HCT116 (cell line): ENCODE data around the gene GRIP2. TPM values are rescaled to one million over a fixed set of nuclear protein-coding genes. Genes with fewer than 3 reads are reported as not detected.

ENCODE experiments used
- ATAC-seq: fragments of 200-7000 bp; cut with Tn5 transposase; 2 replicates; pipeline ENCODE4 v1.9.1; 2020; ENCODE audit warnings: mild to moderate bottlenecking, moderate library complexity
- BruUV-seq: library from RNA; stranded (reverse); fragments of 400-500 nt; replicated peaks from 2 replicates; lab custom pipeline; 2021; lab: Mats Ljungman, UMichigan
- CTCF ChIA-PET: fragments of 300-600 bp; sonication (Branson Sonifier 250); formaldehyde crosslinking; loops from one replicate; lab custom pipeline; 2021; ENCODE audit warnings: antibody characterized with exemption; lab: Charles Lee
- POLR2A ChIA-PET: fragments of 300-600, 350-600 bp; sonication (Branson Sonifier 250); formaldehyde crosslinking; loops from one replicate; lab custom pipeline; 2021; ENCODE audit warnings: antibody characterized with exemption; lab: Charles Lee
- RAD21 ChIA-PET, 2 experiments: fragments of 300-600 bp; sonication (Branson Sonifier 250); formaldehyde crosslinking; loops; one replicate each; lab custom pipeline; 2023; ENCODE audit warnings: low total read pairs in 2 of 2; ENCODE audit not compliant: uncharacterized antibody in 2 of 2, unreplicated experiment in 2 of 2, low non-redundant PET in 1 of 2; lab: Charles Lee
- DNase-seq: peaks from one replicate; pipeline ENCODE4 v3.0.0-alpha.2; 2010; ENCODE audit warnings: low read depth, low spot score
- H2AFZ ChIP-seq: fragments of 200-600 bp; shearing (Covaris generic), sonication (generic); 2 replicates; pipeline ENCODE4 v1.6.1; 2017; ENCODE audit warnings: low read depth, mixed run types, mixed read lengths, antibody characterized with exemption, low read length; ENCODE audit not compliant: poor library complexity, severe bottlenecking
- H3K27ac ChIP-seq: 2 replicates; pipeline ENCODE4 v1.5.1; 2012; ENCODE audit warnings: low read depth, low read length
- H3K27me3 ChIP-seq: fragments of 200-600 bp; sonication (generic); 2 replicates; pipeline ENCODE4 v1.6.1; 2016; ENCODE audit warnings: mixed run types, low read length, mixed read lengths; ENCODE audit not compliant: insufficient read depth
- H3K36me3 ChIP-seq, 2 experiments: fragments of 200-500 bp in 1 of 2; fragments of 200-600 bp in 1 of 2; sonication (Bioruptor generic) in 1 of 2; sonication (generic) in 1 of 2; 2 replicates each; pipeline versions ENCODE4 v1.5.1 to v1.6.1; 2014 to 2016; ENCODE audit warnings: low read length in 2 of 2, inconsistent platforms in 1 of 2, mixed read lengths in 1 of 2, mixed run types in 1 of 2; ENCODE audit not compliant: insufficient read depth in 2 of 2, control insufficient read depth in 1 of 2
- H3K4me1 ChIP-seq, 2 experiments: fragments of 200-600 bp in 1 of 2; sonication (generic) in 1 of 2; 2 replicates each; pipeline versions ENCODE4 v1.5.1 to v1.6.1; 2012 to 2017; ENCODE audit warnings: low read length in 2 of 2, inconsistent platforms in 1 of 2, mild to moderate bottlenecking in 1 of 2, mixed read lengths in 1 of 2, mixed run types in 1 of 2, moderate library complexity in 1 of 2; ENCODE audit not compliant: insufficient read depth in 2 of 2, control insufficient read depth in 1 of 2
- H3K4me2 ChIP-seq: fragments of 200-600 bp; sonication (generic); 2 replicates; pipeline ENCODE4 v1.6.1; 2017; ENCODE audit warnings: mixed run types, low read length, mixed read lengths
- H3K4me3 ChIP-seq, 2 experiments: fragments of 200-600 bp in 1 of 2; sonication (generic) in 1 of 2; replicated peaks in 1 of 2; 2 replicates each; pipeline ENCODE4 v1.5.1; 2011 to 2016; ENCODE audit warnings: low read length in 2 of 2, control low read depth in 1 of 2, low read depth in 1 of 2, mild to moderate bottlenecking in 1 of 2, mixed read lengths in 1 of 2, mixed run types in 1 of 2
- H3K79me2 ChIP-seq: fragments of 200-600 bp; sonication (generic); 2 replicates; pipeline ENCODE4 v1.6.1; 2017; ENCODE audit warnings: mild to moderate bottlenecking, mixed run types, low read length, moderate library complexity, mixed read lengths; ENCODE audit not compliant: insufficient read depth
- H3K9ac ChIP-seq: fragments of 200-600 bp; sonication (generic); 2 replicates; pipeline ENCODE4 v1.6.1; 2016; ENCODE audit warnings: low read length, mixed read lengths
- H3K9me2 ChIP-seq: fragments of 200-600 bp; sonication (generic), shearing (Covaris generic); 2 replicates; pipeline ENCODE4 v1.6.1; 2017; ENCODE audit warnings: mixed run types, mild to moderate bottlenecking, moderate library complexity; ENCODE audit not compliant: insufficient read depth
- H3K9me3 ChIP-seq, 2 experiments: fragments of 200-500 bp in 1 of 2; fragments of 200-600 bp in 1 of 2; sonication (Bioruptor generic) in 1 of 2; sonication (generic) in 1 of 2; 2 replicates each; pipeline ENCODE4 v1.6.1; 2014 to 2017; ENCODE audit warnings: low read length in 2 of 2, mixed read lengths in 2 of 2, inconsistent platforms in 1 of 2, low read depth in 1 of 2, mild to moderate bottlenecking in 1 of 2, mixed run types in 1 of 2, moderate library complexity in 1 of 2; ENCODE audit not compliant: control insufficient read depth in 1 of 2, insufficient read depth in 1 of 2
- H4K20me1 ChIP-seq: fragments of 200-600 bp; sonication (generic), shearing (Covaris generic); 2 replicates; pipeline ENCODE4 v1.6.1; 2017; ENCODE audit warnings: mixed run types, mild to moderate bottlenecking, moderate library complexity; ENCODE audit not compliant: insufficient read depth
- ATF3 ChIP-seq: IDR thresholded peaks from 2 replicates; pipeline ENCODE4 v1.6.1; 2012
- ELF1 ChIP-seq: IDR thresholded peaks from 2 replicates; pipeline ENCODE4 v1.6.1; 2012; ENCODE audit warnings: low read depth, borderline replicate concordance
- EZH2 ChIP-seq: fragments of 200-600 bp; sonication (generic); IDR thresholded peaks from 2 replicates; pipeline ENCODE4 v1.6.1; 2017; ENCODE audit warnings: antibody characterized with exemption, mixed run types
- MAX ChIP-seq: IDR thresholded peaks from 2 replicates; pipeline ENCODE4 v1.6.1; 2012
- POLR2A ChIP-seq: IDR thresholded peaks from 2 replicates; pipeline ENCODE4 v1.7.0; 2011; ENCODE audit warnings: borderline replicate concordance; ENCODE audit not compliant: insufficient read depth, insufficient read length; ENCODE audit errors: extremely low read depth
- RAD21 ChIP-seq: IDR thresholded peaks from 2 replicates; pipeline ENCODE4 v1.6.1; 2012; ENCODE audit warnings: low read depth, mild to moderate bottlenecking
- SP1 ChIP-seq: IDR thresholded peaks from 2 replicates; pipeline ENCODE4 v1.6.1; 2012; ENCODE audit warnings: low read depth
- TCF7L2 ChIP-seq: IDR thresholded peaks from 2 replicates; pipeline ENCODE4 v1.7.0; 2011; ENCODE audit warnings: borderline replicate concordance, inconsistent platforms; ENCODE audit not compliant: insufficient read depth, insufficient read length; ENCODE audit errors: extremely low read depth
- YY1 ChIP-seq: IDR thresholded peaks from 2 replicates; pipeline ENCODE4 v1.6.1; 2011; ENCODE audit warnings: low read length, low read depth, moderate library complexity, mild to moderate bottlenecking; ENCODE audit not compliant: insufficient replicate concordance; ENCODE audit errors: extremely low read depth
- ZFX ChIP-seq: fragments of 450-650 bp; IDR thresholded peaks from 2 replicates; pipeline ENCODE4 v1.6.1; 2017
- ZNF274 ChIP-seq: fragments of 200-500 bp; sonication (Bioruptor generic); IDR thresholded peaks from 2 replicates; pipeline ENCODE4 v1.6.1; 2014; ENCODE audit warnings: mild to moderate bottlenecking, low read depth, low read length, inconsistent platforms
- intact Hi-C: fragments of 100-400 bp; cut with micrococcal nuclease; formaldehyde crosslinking; loops from 2 replicates; pipeline ENCODE4 v1.10.0; 2022
- total RNA-seq: library from RNA; stranded (reverse); gene quantifications from one replicate; pipeline ENCODE4 v1.2.1, GENCODE V29; 2021; ENCODE audit not compliant: unreplicated experiment
- TF ChIP-seq, protein P1 (sequence below), 3 experiments: fragments of 200-600 bp in 1 of 3; sonication (generic) in 1 of 3; IDR thresholded peaks in 2 of 3; conservative IDR thresholded peaks in 1 of 3; 2 replicates each; pipeline ENCODE4 v1.5.1; 2012 to 2017; ENCODE audit warnings: low read depth in 2 of 3, low read length in 2 of 3, antibody characterized with exemption in 1 of 3, borderline replicate concordance in 1 of 3, control low read depth in 1 of 3, mild to moderate bottlenecking in 1 of 3, mixed read lengths in 1 of 3, mixed run types in 1 of 3, moderate library complexity in 1 of 3; ENCODE audit not compliant: insufficient read depth in 1 of 3

GRIP2 gene
- total RNA-seq, 1 experiment from 2014 or later, result 0.34 TPM

- BruUV-seq, result no TSS peak
- intact Hi-C loops, result no loop called here
- DNase-seq (no peak), ATAC-seq (no peak)
- Histone ChIP-seq H3K27me3 (no peaks in the 10 kb centered on the region), H3K4me2 (no peak overlapping the region), H4K20me1 (no peaks in the 10 kb centered on the region), H3K9me2 (no peaks in the 10 kb centered on the region), H3K4me1 (peaks cover 0 to 2% of the 10 kb centered on the region in 2 experiments; a peak in 2 of 4 replicates), H3K79me2 (no peaks in the 10 kb centered on the region), H3K27ac (no peak overlapping the region), H3K36me3 (peaks cover 11 to 15% of the 10 kb centered on the region in 2 experiments; a peak in 3 of 4 replicates), H3K4me3 (no peak overlapping the region), H2AFZ (no peak overlapping the region), H3K9ac (no peak overlapping the region), H3K9me3 (no peaks in the 10 kb centered on the region)
- TF ChIP-seq MAX (no peak), POLR2A (no peak), ZNF274 (no peak), TCF7L2 (no peak), SP1 (no peak), ZFX (no peak), ATF3 (no peak), YY1 (no peak), RAD21 (no peak), ELF1 (no peak), EZH2 (no peak)
- TF ChIP-seq, protein P1, sequence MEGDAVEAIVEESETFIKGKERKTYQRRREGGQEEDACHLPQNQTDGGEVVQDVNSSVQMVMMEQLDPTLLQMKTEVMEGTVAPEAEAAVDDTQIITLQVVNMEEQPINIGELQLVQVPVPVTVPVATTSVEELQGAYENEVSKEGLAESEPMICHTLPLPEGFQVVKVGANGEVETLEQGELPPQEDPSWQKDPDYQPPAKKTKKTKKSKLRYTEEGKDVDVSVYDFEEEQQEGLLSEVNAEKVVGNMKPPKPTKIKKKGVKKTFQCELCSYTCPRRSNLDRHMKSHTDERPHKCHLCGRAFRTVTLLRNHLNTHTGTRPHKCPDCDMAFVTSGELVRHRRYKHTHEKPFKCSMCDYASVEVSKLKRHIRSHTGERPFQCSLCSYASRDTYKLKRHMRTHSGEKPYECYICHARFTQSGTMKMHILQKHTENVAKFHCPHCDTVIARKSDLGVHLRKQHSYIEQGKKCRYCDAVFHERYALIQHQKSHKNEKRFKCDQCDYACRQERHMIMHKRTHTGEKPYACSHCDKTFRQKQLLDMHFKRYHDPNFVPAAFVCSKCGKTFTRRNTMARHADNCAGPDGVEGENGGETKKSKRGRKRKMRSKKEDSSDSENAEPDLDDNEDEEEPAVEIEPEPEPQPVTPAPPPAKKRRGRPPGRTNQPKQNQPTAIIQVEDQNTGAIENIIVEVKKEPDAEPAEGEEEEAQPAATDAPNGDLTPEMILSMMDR (IDR thresholded peaks at IDR 0.05 in 2 of 3, conservative IDR thresholded peaks at IDR 0.05 in 1 of 3; ENCODE audit: borderline replicate concordance in 1 of 3, insufficient read depth in 1 of 3, low read depth in 2 of 3, low read length in 2 of 3), result no peak
- ChIA-PET CTCF (interaction anchor here (1.1 to 2.9 kb wide), 3 partner anchors 205 to 263 kb away, joined by 5 to 30 read pairs (median 8); no protein-coding TSS in a partner anchor), POLR2A (no interaction called here), RAD21 (interaction anchor here in 1 of 2 experiments (1.2 kb wide), 1 partner anchor 263 kb away, joined by 4 read pairs; no protein-coding TSS in a partner anchor)
Measured at GRCh38 chr3:14466179-14466903, 73.8 kb downstream of the GRIP2 start.
